ENCODE measurements around the gene PCDHB10.

DNA sequence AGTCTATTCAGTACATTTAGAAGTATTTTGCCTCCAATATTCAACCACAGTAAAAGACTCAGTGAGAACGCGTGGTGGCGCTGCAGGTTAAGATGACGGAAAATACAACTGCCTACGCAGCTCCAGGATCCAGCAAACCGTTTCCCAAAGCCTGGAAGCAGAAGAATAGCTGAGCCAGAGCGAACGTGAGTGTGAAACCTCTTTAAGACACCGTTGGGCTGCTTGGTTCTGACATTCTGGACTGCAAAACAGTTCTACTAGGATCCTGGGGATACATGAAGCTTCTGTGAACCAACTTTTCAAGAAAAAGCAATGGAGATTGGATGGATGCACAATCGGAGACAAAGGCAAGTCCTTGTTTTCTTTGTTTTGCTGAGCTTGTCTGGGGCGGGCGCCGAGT lies 9.9 kb upstream of the PCDHB10 start, which contains the start of gene PCDHB16:
- TF ChIP-seq EZH2phosphoT487 (IDR thresholded peaks at IDR 0.05; ENCODE audit: borderline replicate concordance) = no peak
- TF ChIP-seq, protein P1, sequence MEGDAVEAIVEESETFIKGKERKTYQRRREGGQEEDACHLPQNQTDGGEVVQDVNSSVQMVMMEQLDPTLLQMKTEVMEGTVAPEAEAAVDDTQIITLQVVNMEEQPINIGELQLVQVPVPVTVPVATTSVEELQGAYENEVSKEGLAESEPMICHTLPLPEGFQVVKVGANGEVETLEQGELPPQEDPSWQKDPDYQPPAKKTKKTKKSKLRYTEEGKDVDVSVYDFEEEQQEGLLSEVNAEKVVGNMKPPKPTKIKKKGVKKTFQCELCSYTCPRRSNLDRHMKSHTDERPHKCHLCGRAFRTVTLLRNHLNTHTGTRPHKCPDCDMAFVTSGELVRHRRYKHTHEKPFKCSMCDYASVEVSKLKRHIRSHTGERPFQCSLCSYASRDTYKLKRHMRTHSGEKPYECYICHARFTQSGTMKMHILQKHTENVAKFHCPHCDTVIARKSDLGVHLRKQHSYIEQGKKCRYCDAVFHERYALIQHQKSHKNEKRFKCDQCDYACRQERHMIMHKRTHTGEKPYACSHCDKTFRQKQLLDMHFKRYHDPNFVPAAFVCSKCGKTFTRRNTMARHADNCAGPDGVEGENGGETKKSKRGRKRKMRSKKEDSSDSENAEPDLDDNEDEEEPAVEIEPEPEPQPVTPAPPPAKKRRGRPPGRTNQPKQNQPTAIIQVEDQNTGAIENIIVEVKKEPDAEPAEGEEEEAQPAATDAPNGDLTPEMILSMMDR (conservative IDR thresholded peaks at IDR 0.05; ENCODE audit: low read length) = no peak
